Neural progenitor cell (in vitro differentiated cells): Measurements from ENCODE around the gene ZNF330.

ENCODE experiments used
- CTCF ChIP-seq: fragments of 200-600 bp; sonication (generic); IDR thresholded peaks from 2 replicates; pipeline ENCODE4 v1.5.1; 2017; ENCODE audit warnings: antibody characterized with exemption, mild to moderate bottlenecking
- EZH2 ChIP-seq: fragments of 200-600 bp; sonication (generic); IDR thresholded peaks from 2 replicates; pipeline ENCODE4 v1.6.1; 2017; ENCODE audit warnings: antibody characterized with exemption, mild to moderate bottlenecking, moderate library complexity
- EZH2phosphoT487 ChIP-seq: fragments of 200-600 bp; sonication (generic); IDR thresholded peaks from 2 replicates; pipeline ENCODE4 v1.6.1; 2017; ENCODE audit warnings: antibody characterized with exemption

GRCh38 chr4:141283152-141283551 is 62.5 kb downstream of the ZNF330 start:
- TF ChIP-seq CTCF (no peak), EZH2 (no peak), EZH2phosphoT487 (no peak)
